ENCODE measurements around the gene PKN2. TPM values are rescaled to one million over a fixed set of nuclear protein-coding genes. Genes with fewer than 3 reads are reported as not detected.

PKN2 gene
- polyA plus RNA-seq, 4 donors, result 19.1 to 57.5 (median 32.1) TPM

DNA sequence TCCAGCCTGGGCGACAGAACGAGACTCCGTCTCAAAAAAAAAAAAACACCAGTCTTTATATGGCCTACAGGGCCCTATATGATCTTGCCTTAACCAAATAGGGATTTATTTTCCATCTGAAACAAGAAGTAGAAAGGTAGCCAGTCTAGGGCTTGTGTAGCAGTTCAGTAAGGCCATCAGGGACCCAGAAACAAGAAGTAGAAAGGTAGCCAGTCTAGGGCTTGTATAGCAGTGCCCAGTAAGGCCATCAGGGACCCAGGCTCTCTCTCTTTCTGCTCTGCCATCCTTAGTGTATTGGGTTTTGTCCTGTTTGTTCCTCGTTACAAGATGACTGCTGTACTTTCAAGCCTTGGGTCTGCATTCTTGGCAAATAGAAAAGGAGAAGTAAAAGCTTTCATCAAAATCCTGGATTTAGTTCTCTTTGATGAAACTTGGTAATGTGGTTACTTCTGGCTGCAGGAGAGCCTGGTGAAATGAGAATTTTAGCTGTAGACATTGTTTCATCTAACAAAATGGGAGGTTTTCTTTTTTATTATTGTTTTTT, 46.1 kb downstream of the PKN2 start:
- Histone ChIP-seq H3K27me3 (ENCODE audit: control insufficient read depth in 3 of 3, insufficient read depth in 3 of 3, low read length in 3 of 3) (no peaks in the 10 kb centered on the region), H3K4me3 (ENCODE audit: low read depth in 1 of 3, low read length in 3 of 3) (no peak overlapping the region), H3K27ac (ENCODE audit: low read depth in 1 of 3, low read length in 2 of 3) (no peak overlapping the region), H3K4me1 (ENCODE audit: control insufficient read depth in 3 of 3, insufficient read depth in 2 of 3, low read depth in 1 of 3, low read length in 2 of 3) (peaks cover 0 to 7% (median 0%) of the 10 kb centered on the region in 3 donors), H3K9me3 (ENCODE audit: control insufficient read depth in 2 of 2, insufficient read depth in 1 of 2, low read depth in 1 of 2, low read length in 1 of 2) (peaks cover 0 to 6% of the 10 kb centered on the region in 2 donors), H3K36me3 (ENCODE audit: control insufficient read depth in 3 of 3, insufficient read depth in 2 of 3, low read depth in 1 of 3, low read length in 3 of 3) (peaks cover 2 to 7% (median 2%) of the 10 kb centered on the region in 3 donors)
- DNase-seq (no peak), FAIRE-seq (no peak)
- WGBS, 3 donors, result 87 to 96% (median 89%) methylated on average over 4 of the region's 4 CpGs

DNA sequence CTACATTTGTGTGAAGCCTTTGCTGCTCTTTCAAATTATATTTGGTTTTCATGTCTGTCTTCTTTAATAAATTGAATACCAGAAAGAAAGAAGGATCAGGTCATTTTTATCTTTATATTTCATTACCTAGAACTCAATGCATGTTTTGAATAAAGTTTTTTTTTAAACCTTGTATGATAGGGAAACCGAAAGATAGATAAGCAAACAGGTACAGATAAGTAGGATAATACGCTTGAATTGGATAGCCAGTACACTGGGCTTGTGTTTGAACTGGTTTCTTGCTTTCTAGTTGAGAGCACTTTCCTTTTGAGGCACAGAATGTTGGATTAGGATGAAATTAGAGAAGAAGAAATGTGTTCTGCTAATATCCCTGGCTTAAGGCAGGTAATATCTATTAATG, 46.9 kb downstream of the PKN2 start:
- Histone ChIP-seq H3K27me3 (ENCODE audit: control insufficient read depth in 3 of 3, insufficient read depth in 3 of 3, low read length in 3 of 3) (no peaks in the 10 kb centered on the region), H3K4me3 (ENCODE audit: low read depth in 1 of 3, low read length in 3 of 3) (no peak overlapping the region), H3K36me3 (ENCODE audit: control insufficient read depth in 3 of 3, insufficient read depth in 2 of 3, low read depth in 1 of 3, low read length in 3 of 3) (peaks cover 2 to 9% (median 2%) of the 10 kb centered on the region in 3 donors), H3K9me3 (ENCODE audit: control insufficient read depth in 2 of 2, insufficient read depth in 1 of 2, low read depth in 1 of 2, low read length in 1 of 2) (peaks cover 0 to 8% of the 10 kb centered on the region in 2 donors), H3K27ac (ENCODE audit: low read depth in 1 of 3, low read length in 2 of 3) (peak overlapping the region in 2 of 3 donors; percentile 8 to 42), H3K4me1 (ENCODE audit: control insufficient read depth in 3 of 3, insufficient read depth in 2 of 3, low read depth in 1 of 3, low read length in 2 of 3) (peaks cover 0 to 7% (median 0%) of the 10 kb centered on the region in 3 donors)
- FAIRE-seq (peak; percentile 67), DNase-seq (peak in 1 of 2 donors; percentile 36)
- WGBS, 3 donors, result 20 to 57% (median 33%) methylated on average over 2 of the region's 2 CpGs

DNA sequence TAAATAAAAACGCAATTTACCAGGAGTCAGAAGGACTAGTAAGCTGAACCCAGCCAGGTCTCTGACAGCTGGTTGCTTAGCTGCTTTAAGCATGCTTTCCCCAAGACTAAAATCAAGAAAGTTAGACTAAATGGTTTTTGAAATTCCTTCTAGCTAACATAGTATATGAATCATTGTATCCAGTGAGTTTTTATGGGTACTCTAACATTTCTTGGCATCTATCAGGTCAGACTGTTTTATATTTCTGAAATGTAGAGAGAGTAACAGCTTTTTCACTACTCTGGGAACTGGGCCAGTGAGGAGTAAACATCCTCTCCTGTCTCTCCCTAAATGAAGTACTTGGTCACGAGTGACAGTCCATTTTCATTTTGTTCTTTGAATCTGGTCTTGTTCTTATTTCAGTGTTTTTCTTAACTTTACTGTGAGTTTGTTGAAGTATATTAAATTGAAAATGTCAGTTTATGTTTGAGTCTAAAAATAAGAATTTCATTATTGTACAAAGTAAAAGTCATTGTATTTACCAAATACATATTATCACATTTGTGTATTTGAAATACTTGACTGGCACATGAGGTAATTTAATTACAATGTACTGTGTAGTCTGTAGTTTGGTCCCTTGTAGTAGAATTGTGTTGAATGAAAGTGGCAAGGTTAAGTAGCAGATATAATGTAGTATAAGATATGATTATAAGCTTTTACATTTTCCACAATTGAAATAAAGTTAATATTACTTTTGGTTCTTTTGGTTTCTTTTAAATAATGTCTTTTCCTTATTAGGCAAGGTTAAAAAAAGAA, 47.6 kb downstream of the PKN2 start:
- Histone ChIP-seq H3K4me3 (ENCODE audit: low read depth in 1 of 3, low read length in 3 of 3) (no peak overlapping the region), H3K27me3 (ENCODE audit: control insufficient read depth in 3 of 3, insufficient read depth in 3 of 3, low read length in 3 of 3) (no peaks in the 10 kb centered on the region), H3K27ac (ENCODE audit: low read depth in 1 of 3, low read length in 2 of 3) (peak overlapping the region in 2 of 3 donors; percentile 8 to 42), H3K4me1 (ENCODE audit: control insufficient read depth in 3 of 3, insufficient read depth in 2 of 3, low read depth in 1 of 3, low read length in 2 of 3) (peaks cover 0 to 7% (median 0%) of the 10 kb centered on the region in 3 donors), H3K36me3 (ENCODE audit: control insufficient read depth in 3 of 3, insufficient read depth in 2 of 3, low read depth in 1 of 3, low read length in 3 of 3) (peaks cover 2 to 14% (median 2%) of the 10 kb centered on the region in 3 donors), H3K9me3 (ENCODE audit: control insufficient read depth in 2 of 2, insufficient read depth in 1 of 2, low read depth in 1 of 2, low read length in 1 of 2) (peaks cover 0 to 14% of the 10 kb centered on the region in 2 donors)
- WGBS, 3 donors, result 10 to 27% (median 19%) methylated on average over 2 of the region's 2 CpGs
- peak; percentile 7 to 32 for DNase-seq
- FAIRE-seq, result no peak

DNA sequence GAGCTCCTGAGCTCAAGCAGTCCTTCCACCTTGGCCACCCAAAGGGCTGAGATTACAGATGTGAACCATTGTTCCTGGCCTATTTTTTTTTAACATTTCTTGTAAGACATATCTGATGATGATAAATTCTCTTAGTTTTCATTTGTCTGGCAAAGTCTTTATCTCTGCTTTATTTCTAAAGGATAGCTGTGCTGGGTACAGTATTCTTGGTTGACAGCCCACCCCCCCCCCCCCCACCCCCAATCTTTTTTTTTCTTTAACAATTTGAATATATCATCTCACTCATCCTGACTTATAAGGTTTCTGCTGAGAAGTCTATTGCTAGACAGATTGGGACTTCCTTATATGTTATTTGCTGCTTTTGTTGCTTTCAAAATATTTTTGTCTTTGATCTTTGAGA, 51.3 kb downstream of the PKN2 start:
- Histone ChIP-seq H3K4me1 (ENCODE audit: control insufficient read depth in 3 of 3, insufficient read depth in 2 of 3, low read depth in 1 of 3, low read length in 2 of 3) (peaks cover 0 to 7% (median 0%) of the 10 kb centered on the region in 3 donors), H3K27ac (ENCODE audit: low read depth in 1 of 3, low read length in 2 of 3) (no peak overlapping the region), H3K27me3 (ENCODE audit: control insufficient read depth in 3 of 3, insufficient read depth in 3 of 3, low read length in 3 of 3) (no peaks in the 10 kb centered on the region), H3K36me3 (ENCODE audit: control insufficient read depth in 3 of 3, insufficient read depth in 2 of 3, low read depth in 1 of 3, low read length in 3 of 3) (peaks cover 0 to 19% (median 2%) of the 10 kb centered on the region in 3 donors), H3K4me3 (ENCODE audit: low read depth in 1 of 3, low read length in 3 of 3) (no peak overlapping the region), H3K9me3 (ENCODE audit: control insufficient read depth in 2 of 2, insufficient read depth in 1 of 2, low read depth in 1 of 2, low read length in 1 of 2) (peaks cover 0 to 26% of the 10 kb centered on the region in 2 donors)
- DNase-seq (no peak), FAIRE-seq (no peak)

DNA sequence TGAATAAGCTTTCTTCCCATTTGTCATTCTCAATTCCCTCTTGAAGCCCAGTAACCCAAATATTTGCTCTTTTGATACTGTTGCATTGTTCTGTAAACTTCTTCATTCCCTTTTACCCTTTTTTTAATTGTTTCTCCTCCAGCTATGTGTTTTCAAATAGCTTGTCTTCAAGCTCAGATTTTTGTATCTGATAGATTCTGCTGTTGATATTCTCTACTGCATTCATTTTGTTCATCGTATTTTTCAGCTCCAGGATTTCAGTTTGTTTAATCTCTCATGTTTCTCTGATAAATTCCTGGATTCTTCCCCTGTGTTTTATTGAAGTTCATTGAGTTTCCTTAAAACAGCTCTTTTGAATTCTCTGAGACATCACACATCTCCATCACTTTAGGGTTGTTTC, 51.8 kb downstream of the PKN2 start:
- peaks cover 0 to 19% (median 2%) of the 10 kb centered on the region in 3 donors for H3K36me3 ChIP-seq (ENCODE audit: control insufficient read depth in 3 of 3, insufficient read depth in 2 of 3, low read depth in 1 of 3, low read length in 3 of 3)
- FAIRE-seq, result no peak
- H3K27ac ChIP-seq (ENCODE audit: low read depth in 1 of 3, low read length in 2 of 3), result no peak overlapping the region
- no peak overlapping the region for H3K4me3 ChIP-seq (ENCODE audit: low read depth in 1 of 3, low read length in 3 of 3)
- H3K27me3 ChIP-seq (ENCODE audit: control insufficient read depth in 3 of 3, insufficient read depth in 3 of 3, low read length in 3 of 3), result no peaks in the 10 kb centered on the region
- WGBS, 3 donors, result 89 to 93% (median 89%) methylated on average over 1 of the region's 1 CpG
- no peak for DNase-seq
- H3K4me1 ChIP-seq (ENCODE audit: control insufficient read depth in 3 of 3, insufficient read depth in 2 of 3, low read depth in 1 of 3, low read length in 2 of 3), result peaks cover 0 to 7% (median 0%) of the 10 kb centered on the region in 3 donors
- H3K9me3 ChIP-seq (ENCODE audit: control insufficient read depth in 2 of 2, insufficient read depth in 1 of 2, low read depth in 1 of 2, low read length in 1 of 2), result peaks cover 0 to 26% of the 10 kb centered on the region in 2 donors

DNA sequence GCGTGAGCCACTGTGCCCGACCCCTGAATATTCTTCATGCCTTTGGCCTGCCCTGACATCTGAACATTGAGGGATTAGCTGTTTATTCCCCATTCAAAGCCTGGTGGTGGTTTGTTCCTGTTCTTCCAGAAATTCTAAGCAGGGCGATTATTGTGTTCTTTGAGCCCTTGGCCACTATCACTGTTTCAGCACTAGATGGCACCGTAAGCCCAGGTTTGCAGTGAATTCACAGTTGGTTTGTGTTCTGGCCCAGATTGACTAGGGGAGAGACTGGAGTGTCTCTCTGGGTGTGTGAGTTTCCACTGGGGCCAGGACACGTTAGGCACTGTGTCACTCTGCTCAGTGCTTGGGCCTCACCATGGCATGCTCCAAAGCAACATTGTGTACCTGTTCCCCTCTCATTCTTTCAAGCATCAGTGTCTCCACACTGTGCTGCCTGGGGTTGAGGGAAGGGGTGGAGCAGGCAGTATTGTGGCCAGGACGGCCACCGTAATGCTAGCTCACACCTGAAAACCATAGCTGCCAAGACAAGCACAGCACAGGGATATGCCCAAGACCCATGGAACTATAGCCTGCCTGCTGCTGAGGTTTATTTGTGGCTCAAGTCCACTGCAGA, 52.7 kb downstream of the PKN2 start:
- FAIRE-seq, result no peak
- DNase-seq, result peak in 1 of 2 donors; percentile 41
- peaks cover 0 to 19% (median 2%) of the 10 kb centered on the region in 3 donors for H3K36me3 ChIP-seq (ENCODE audit: control insufficient read depth in 3 of 3, insufficient read depth in 2 of 3, low read depth in 1 of 3, low read length in 3 of 3)

DNA sequence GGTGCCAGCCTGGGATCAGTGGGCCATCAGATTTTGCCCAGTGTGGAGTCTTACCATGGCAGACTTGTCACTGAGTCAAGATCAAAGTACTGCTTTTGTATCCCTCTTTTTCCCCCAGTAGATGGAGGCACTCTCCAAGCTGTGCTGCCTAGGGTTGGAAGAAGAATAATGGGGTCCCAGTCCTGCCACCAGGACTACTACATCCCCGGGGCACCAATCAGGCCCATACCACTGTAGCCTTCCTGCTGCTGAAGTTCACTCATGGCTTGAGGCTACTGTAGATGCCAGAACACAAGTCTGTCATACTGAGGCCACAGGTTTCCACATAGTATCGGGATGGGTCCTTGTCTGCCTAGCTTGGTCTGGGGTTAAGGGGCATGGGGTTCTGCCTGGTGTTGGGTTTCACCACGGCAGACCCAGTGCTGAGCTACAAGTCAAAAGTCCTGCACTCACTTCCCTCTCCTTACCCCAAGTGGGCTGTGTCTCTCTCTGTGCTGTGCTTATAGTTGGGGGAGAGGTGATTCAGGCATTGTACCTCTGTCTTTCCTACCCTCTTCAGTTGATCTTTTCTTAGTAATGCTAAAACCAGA, 53.4 kb downstream of the PKN2 start:
- H3K9me3 ChIP-seq (ENCODE audit: control insufficient read depth in 2 of 2, insufficient read depth in 1 of 2, low read depth in 1 of 2, low read length in 1 of 2), result peaks cover 0 to 26% of the 10 kb centered on the region in 2 donors
- WGBS, 3 donors, result 85 to 100% (median 91%) methylated on average over 3 of the region's 3 CpGs
- DNase-seq (no peak), FAIRE-seq (no peak)
- H3K4me3 ChIP-seq (ENCODE audit: low read depth in 1 of 3, low read length in 3 of 3), result no peak overlapping the region
- H3K4me1 ChIP-seq (ENCODE audit: control insufficient read depth in 3 of 3, insufficient read depth in 2 of 3, low read depth in 1 of 3, low read length in 2 of 3), result no peaks in the 10 kb centered on the region
- peaks cover 0 to 19% (median 2%) of the 10 kb centered on the region in 3 donors for H3K36me3 ChIP-seq (ENCODE audit: control insufficient read depth in 3 of 3, insufficient read depth in 2 of 3, low read depth in 1 of 3, low read length in 3 of 3)
- H3K27me3 ChIP-seq (ENCODE audit: control insufficient read depth in 3 of 3, insufficient read depth in 3 of 3, low read length in 3 of 3), result no peaks in the 10 kb centered on the region
- no peak overlapping the region for H3K27ac ChIP-seq (ENCODE audit: low read depth in 1 of 3, low read length in 2 of 3)

More for the DNA sequence above, 52.7 kb downstream of the PKN2 start:
- H3K27me3 ChIP-seq (ENCODE audit: control insufficient read depth in 3 of 3, insufficient read depth in 3 of 3, low read length in 3 of 3), result no peaks in the 10 kb centered on the region
- 91 to 96% (median 95%) methylated on average over 7 of the region's 7 CpGs for WGBS, 3 donors
- H3K4me1 ChIP-seq (ENCODE audit: control insufficient read depth in 3 of 3, insufficient read depth in 2 of 3, low read depth in 1 of 3, low read length in 2 of 3), result no peaks in the 10 kb centered on the region
- peaks cover 0 to 26% of the 10 kb centered on the region in 2 donors for H3K9me3 ChIP-seq (ENCODE audit: control insufficient read depth in 2 of 2, insufficient read depth in 1 of 2, low read depth in 1 of 2, low read length in 1 of 2)
- no peak overlapping the region for H3K4me3 ChIP-seq (ENCODE audit: low read depth in 1 of 3, low read length in 3 of 3)
- H3K27ac ChIP-seq (ENCODE audit: low read depth in 1 of 3, low read length in 2 of 3), result no peak overlapping the region

DNA sequence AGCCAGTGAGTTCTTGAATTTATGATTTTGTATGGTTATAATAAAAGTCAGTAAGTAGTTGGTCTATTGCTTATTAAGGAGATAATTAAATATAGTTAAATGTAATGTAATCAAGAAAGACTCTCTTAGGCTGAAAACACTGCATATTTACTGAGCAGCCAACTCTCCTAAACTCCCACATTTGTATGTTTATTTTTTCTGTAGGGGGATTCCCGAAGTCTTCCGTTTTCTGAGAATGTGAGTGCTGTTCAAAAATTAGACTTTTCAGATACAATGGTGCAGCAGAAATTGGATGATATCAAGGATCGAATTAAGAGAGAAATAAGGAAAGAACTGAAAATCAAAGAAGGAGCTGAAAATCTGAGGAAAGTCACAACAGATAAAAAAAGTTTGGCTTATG, 56.7 kb downstream of the PKN2 start:
- no peaks in the 10 kb centered on the region for H3K4me1 ChIP-seq (ENCODE audit: control insufficient read depth in 3 of 3, insufficient read depth in 2 of 3, low read depth in 1 of 3, low read length in 2 of 3)
- DNase-seq (no peak), FAIRE-seq (no peak)
- no peak overlapping the region for H3K4me3 ChIP-seq (ENCODE audit: low read depth in 1 of 3, low read length in 3 of 3)
- H3K27me3 ChIP-seq (ENCODE audit: control insufficient read depth in 3 of 3, insufficient read depth in 3 of 3, low read length in 3 of 3), result no peaks in the 10 kb centered on the region
- H3K27ac ChIP-seq (ENCODE audit: low read depth in 1 of 3, low read length in 2 of 3), result no peak overlapping the region
- WGBS, 3 donors, result 61 to 93% (median 79%) methylated on average over 3 of the region's 3 CpGs
- peaks cover 0 to 18% of the 10 kb centered on the region in 2 donors for H3K9me3 ChIP-seq (ENCODE audit: control insufficient read depth in 2 of 2, insufficient read depth in 1 of 2, low read depth in 1 of 2, low read length in 1 of 2)
- H3K36me3 ChIP-seq (ENCODE audit: control insufficient read depth in 3 of 3, insufficient read depth in 2 of 3, low read depth in 1 of 3, low read length in 3 of 3), result peaks cover 0 to 25% (median 8%) of the 10 kb centered on the region in 3 donors

Data from small intestine (tissue), 7 donors.